Mesendoderm (in vitro differentiated cells): ENCODE measurements around the gene ZDHHC1. TPM values are rescaled to one million over a fixed set of nuclear protein-coding genes. Genes with fewer than 3 reads are reported as not detected.

Source experiments
- DNase-seq: peaks from one replicate; pipeline ENCODE4 v3.0.0; 2013
- H2AK5ac ChIP-seq: 2 replicates; pipeline ENCODE4 v1.6.1; 2013; ENCODE audit warnings: low read length, inconsistent platforms
- H2BK120ac ChIP-seq: 2 replicates; pipeline ENCODE4 v1.6.1; 2013; ENCODE audit warnings: low read depth, mild to moderate bottlenecking, low read length, moderate library complexity, mixed read lengths
- H2BK15ac ChIP-seq: replicated peaks from 2 replicates; pipeline ENCODE4 v1.6.1; 2013; ENCODE audit warnings: low read depth, mild to moderate bottlenecking, moderate library complexity
- H2BK5ac ChIP-seq: 2 replicates; pipeline ENCODE4 v1.6.1; 2013; ENCODE audit warnings: low read length, inconsistent platforms
- H3K18ac ChIP-seq: 2 replicates; pipeline ENCODE4 v1.6.1; 2013; ENCODE audit warnings: mild to moderate bottlenecking, low read length, mixed read lengths
- H3K23ac ChIP-seq: one replicate; pipeline ENCODE4 v1.6.1; 2013; ENCODE audit warnings: low read length
- H3K27ac ChIP-seq: 2 replicates; pipeline ENCODE4 v1.5.1; 2013; ENCODE audit warnings: low read depth, mild to moderate bottlenecking, inconsistent platforms, low read length, moderate library complexity
- H3K27me3 ChIP-seq: 2 replicates; pipeline ENCODE4 v1.6.1; 2013; ENCODE audit warnings: low read length, control low read depth, mild to moderate bottlenecking, inconsistent platforms; ENCODE audit not compliant: insufficient read depth, poor library complexity
- H3K36me3 ChIP-seq: 2 replicates; pipeline ENCODE4 v1.6.1; 2013; ENCODE audit warnings: low read length, inconsistent platforms; ENCODE audit not compliant: control insufficient read depth, insufficient read depth
- H3K4ac ChIP-seq: one replicate; pipeline ENCODE4 v1.6.1; 2013; ENCODE audit warnings: low read depth, mild to moderate bottlenecking, low read length, moderate library complexity
- H3K4me1 ChIP-seq: 2 replicates; pipeline ENCODE4 v1.6.1; 2013; ENCODE audit warnings: low read depth, low read length, inconsistent platforms; ENCODE audit not compliant: control insufficient read depth
- H3K4me2 ChIP-seq: 2 replicates; pipeline ENCODE4 v1.6.1; 2013; ENCODE audit warnings: low read length
- H3K4me3 ChIP-seq: 2 replicates; pipeline ENCODE4 v1.5.1; 2013; ENCODE audit warnings: mild to moderate bottlenecking, low read length
- H3K56ac ChIP-seq: one replicate; pipeline ENCODE4 v1.6.1; 2013; ENCODE audit warnings: low read length
- H3K79me1 ChIP-seq: 2 replicates; pipeline ENCODE4 v1.6.1; 2013; ENCODE audit warnings: low read length, inconsistent platforms
- H3K79me2 ChIP-seq: 2 replicates; pipeline ENCODE4 v1.6.1; 2013; ENCODE audit warnings: mild to moderate bottlenecking, low read length; ENCODE audit not compliant: control insufficient read depth, insufficient read depth
- H3K9ac ChIP-seq: 2 replicates; pipeline ENCODE4 v1.6.1; 2013; ENCODE audit warnings: low read length, inconsistent platforms
- H4K5ac ChIP-seq: one replicate; pipeline ENCODE4 v1.6.1; 2013; ENCODE audit warnings: low read length
- H4K8ac ChIP-seq: one replicate; pipeline ENCODE4 v1.6.1; 2013; ENCODE audit warnings: low read depth, mild to moderate bottlenecking, control low read depth, low read length, moderate library complexity
- WGBS: extraction: QIAGEN DNeasy Blood & Tissue Kit; methylation state at CpG from one replicate; pipeline ENCODE4 v1.1.7; 2013; ENCODE audit warnings: low lambda C conversion rate, missing lambda C conversion rate; ENCODE audit not compliant: insufficient coverage; ENCODE audit errors: extremely low coverage; 5-methylcytosine and 5-hydroxymethylcytosine counted together
- small RNA-seq: library from polyadenylated mRNA; stranded (forward); fragments of <200 nt; extraction: miRNeasy Mini kit (QIAGEN cat#:217004); gene quantifications from one replicate; pipeline ENCODE3, GENCODE V24; 2013; ENCODE audit not compliant: insufficient read depth

Gene ZDHHC1

DNA sequence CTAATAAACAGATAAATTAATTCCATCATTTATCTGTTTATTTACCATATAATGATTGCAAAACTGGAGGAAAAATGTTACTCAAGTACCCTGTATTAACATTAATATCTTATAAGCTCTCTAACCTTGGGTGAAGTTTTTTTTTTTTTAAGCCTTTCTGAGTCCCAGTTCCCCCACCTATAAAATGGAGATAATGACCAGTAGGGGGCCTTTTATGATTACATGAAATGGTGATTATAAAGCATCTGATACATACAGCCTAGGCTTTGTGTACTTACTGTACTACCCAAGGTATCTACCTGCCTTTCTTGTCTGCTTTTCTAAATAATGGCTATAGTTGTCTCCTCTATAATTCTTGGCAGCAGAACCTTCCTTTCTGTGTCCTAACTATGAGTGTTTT lies 67.1 kb downstream of the ZDHHC1 start:
- H3K79me1 ChIP-seq: no peaks in the 10 kb centered on the region
- no peak overlapping the region for H2AK5ac ChIP-seq
- no peak overlapping the region for H3K23ac ChIP-seq
- no peaks in the 10 kb centered on the region for H3K27me3 ChIP-seq
- no peak overlapping the region for H2BK5ac ChIP-seq
- H3K36me3 ChIP-seq: no peaks in the 10 kb centered on the region
- no peak overlapping the region for H2BK120ac ChIP-seq
- no peak overlapping the region for H3K4me3 ChIP-seq
- no peaks in the 10 kb centered on the region for H3K79me2 ChIP-seq
- no peak overlapping the region for H3K9ac ChIP-seq
- H2BK15ac ChIP-seq: no peak overlapping the region
- H3K4ac ChIP-seq: no peak overlapping the region
- H4K8ac ChIP-seq: no peak overlapping the region
- no peak overlapping the region for H3K56ac ChIP-seq
- H3K4me2 ChIP-seq: no peak overlapping the region
- no peak overlapping the region for H3K27ac ChIP-seq
- no peak for DNase-seq
- H3K4me1 ChIP-seq: no peaks in the 10 kb centered on the region
- H3K18ac ChIP-seq: no peak overlapping the region
- H4K5ac ChIP-seq: no peak overlapping the region

DNA sequence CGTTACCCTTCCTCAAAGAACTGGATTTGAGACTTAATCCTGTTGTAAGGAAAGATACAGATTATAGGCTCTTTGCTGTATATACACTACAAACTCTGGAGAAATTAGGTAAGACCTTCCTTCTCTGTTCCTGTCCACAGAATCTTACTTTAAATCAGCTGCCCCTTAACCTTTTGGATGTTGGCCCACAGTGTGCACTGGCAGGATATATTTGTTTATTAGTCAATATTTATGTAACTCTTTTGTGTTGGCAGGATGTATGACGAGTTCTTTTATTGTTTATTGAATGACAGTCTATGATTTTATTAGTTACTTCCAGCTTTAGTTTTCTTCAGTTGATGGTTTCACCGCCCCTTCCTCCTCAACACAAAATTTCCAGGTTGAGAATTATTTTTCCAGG lies 69.9 kb downstream of the ZDHHC1 start:
- H3K27me3 ChIP-seq: no peaks in the 10 kb centered on the region
- H3K4me2 ChIP-seq: no peak overlapping the region
- no peak overlapping the region for H2AK5ac ChIP-seq
- no peaks in the 10 kb centered on the region for H3K36me3 ChIP-seq
- no peak overlapping the region for H2BK120ac ChIP-seq
- no peak overlapping the region for H3K56ac ChIP-seq
- H3K4me3 ChIP-seq: no peak overlapping the region
- WGBS: no CpG with 5 or more reads among the region's 3 CpGs
- no peak overlapping the region for H4K8ac ChIP-seq
- no peak for DNase-seq
- no peaks in the 10 kb centered on the region for H3K79me2 ChIP-seq
- no peaks in the 10 kb centered on the region for H3K79me1 ChIP-seq
- no peak overlapping the region for H3K27ac ChIP-seq
- H3K4ac ChIP-seq: no peak overlapping the region
- H2BK5ac ChIP-seq: no peak overlapping the region
- H2BK15ac ChIP-seq: no peak overlapping the region
- H3K9ac ChIP-seq: no peak overlapping the region
- no peak overlapping the region for H3K18ac ChIP-seq
- no peaks in the 10 kb centered on the region for H3K4me1 ChIP-seq
- no peak overlapping the region for H3K23ac ChIP-seq
- H4K5ac ChIP-seq: no peak overlapping the region

GRCh38 chr16:67345401-67345800 lies 70.9 kb downstream of the ZDHHC1 start:
- WGBS: no CpG with 5 or more reads among the region's 1 CpG
- Histone ChIP-seq H2BK5ac (no peak overlapping the region), H2BK120ac (no peak overlapping the region), H3K18ac (no peak overlapping the region), H3K4me2 (no peak overlapping the region), H3K23ac (no peak overlapping the region), H3K4me1 (no peaks in the 10 kb centered on the region), H3K4ac (no peak overlapping the region), H3K56ac (no peak overlapping the region), H4K8ac (no peak overlapping the region), H3K4me3 (no peak overlapping the region), H3K27ac (no peak overlapping the region), H3K79me2 (no peaks in the 10 kb centered on the region), H3K27me3 (no peaks in the 10 kb centered on the region), H2AK5ac (no peak overlapping the region), H3K9ac (no peak overlapping the region), H2BK15ac (no peak overlapping the region), H3K79me1 (no peaks in the 10 kb centered on the region), H3K36me3 (no peaks in the 10 kb centered on the region), H4K5ac (no peak overlapping the region)
- DNase-seq: no peak

Small RNAs within 50 kb of the gene (small RNA-seq; reads per million reads assigned to genes)
- not detected for gene RNU1-123P
